GM19372 (cell line): ENCODE results near the gene NRROS.

Source experiments
- ATAC-seq: cut with Tn5 transposase; IDR thresholded peaks from one replicate; pipeline ENCODE4 v1.9.1; 2021; ENCODE audit warnings: mild to moderate bottlenecking, low read depth, moderate library complexity; ENCODE audit not compliant: unreplicated experiment

Gene NRROS

GRCh38 chr3:196673632-196674031 is 34.1 kb downstream of the NRROS start:
- ATAC-seq = no peak

- no peak for ATAC-seq
These were observed 37.9 kb downstream of the NRROS start for GRCh38 chr3:196677353-196677752.

GRCh38 chr3:196677931-196678330 is 38.4 kb downstream of the NRROS start:
- no peak for ATAC-seq

- ATAC-seq = peak; percentile 90
These were observed 45.3 kb downstream of the NRROS start for GRCh38 chr3:196684548-196685407.

- ATAC-seq = no peak
These were observed 46.9 kb downstream of the NRROS start for GRCh38 chr3:196686436-196686835.

GRCh38 chr3:196688349-196688748 is 48.9 kb downstream of the NRROS start:
- ATAC-seq = no peak

GRCh38 chr3:196689941-196690660 is 50.6 kb downstream of the NRROS start:
- ATAC-seq = no peak

GRCh38 chr3:196691386-196691785 is 51.9 kb downstream of the NRROS start:
- no peak for ATAC-seq

GRCh38 chr3:196694202-196694638 is 54.7 kb downstream of the NRROS start:
- no peak for ATAC-seq

- ATAC-seq = no peak
These were observed 55.7 kb downstream of the NRROS start for GRCh38 chr3:196694941-196695848.

GRCh38 chr3:196695849-196696226 is 56.3 kb downstream of the NRROS start:
- no peak for ATAC-seq

GRCh38 chr3:196697270-196697669 is 57.8 kb downstream of the NRROS start:
- no peak for ATAC-seq

GRCh38 chr3:196699749-196700148 is 60.3 kb downstream of the NRROS start:
- no peak for ATAC-seq

- ATAC-seq = no peak
These were observed 61.3 kb downstream of the NRROS start for GRCh38 chr3:196700801-196701200.

GRCh38 chr3:196706327-196706726 is 66.8 kb downstream of the NRROS start:
- no peak for ATAC-seq

- no peak for ATAC-seq
These were observed 67.2 kb downstream of the NRROS start for GRCh38 chr3:196706731-196707130.

GRCh38 chr3:196707566-196707965 is 68.1 kb downstream of the NRROS start:
- no peak for ATAC-seq

GRCh38 chr3:196708467-196708866 is 69.0 kb downstream of the NRROS start:
- no peak for ATAC-seq
